Natural killer cell (primary cell): Measurements from ENCODE around the gene CASK. TPM values are rescaled to one million over a fixed set of nuclear protein-coding genes. Genes with fewer than 3 reads are reported as not detected.

ENCODE experiments used
- ATAC-seq, 3 donors: fragments of 150-1000 bp in 2 of 3; fragments of 200-7000 bp in 1 of 3; cut with Tn5 transposase; 1 replicate in 1 of 3; 2 replicates in 2 of 3; pipeline ENCODE4 v1.10.0; 2021; ENCODE audit warnings: mild to moderate bottlenecking in 2 of 3, moderate library complexity in 2 of 3
- DNase-seq, 2 donors: peaks; one replicate each; pipeline versions ENCODE4 v3.0.0 to v3.0.0-alpha.2; 2013 to 2021; ENCODE audit warnings: mixed read lengths in 1 of 2
- H3K27ac ChIP-seq: one replicate; pipeline ENCODE4 v1.5.1; 2013; ENCODE audit warnings: mild to moderate bottlenecking, low read length
- H3K27me3 ChIP-seq: one replicate; pipeline ENCODE4 v1.6.1; 2013; ENCODE audit warnings: low read length; ENCODE audit not compliant: control insufficient read depth, insufficient read depth
- H3K36me3 ChIP-seq: one replicate; pipeline ENCODE4 v1.6.1; 2013; ENCODE audit warnings: low read length; ENCODE audit not compliant: control insufficient read depth, insufficient read depth
- H3K4me1 ChIP-seq: one replicate; pipeline ENCODE4 v1.6.1; 2013; ENCODE audit warnings: low read length; ENCODE audit not compliant: control insufficient read depth, insufficient read depth
- H3K4me3 ChIP-seq: one replicate; pipeline ENCODE4 v1.5.1; 2013; ENCODE audit warnings: low read length
- H3K9me3 ChIP-seq: one replicate; pipeline ENCODE4 v1.6.1; 2013; ENCODE audit warnings: low read length; ENCODE audit not compliant: control insufficient read depth, insufficient read depth
- H3K27ac Mint-ChIP-seq, 2 donors: one replicate each; pipeline ENCODE4 v1.8.0; 2022; ENCODE audit warnings: mild to moderate bottlenecking in 2 of 2, mixed read lengths in 2 of 2, moderate library complexity in 1 of 2
- H3K27me3 Mint-ChIP-seq, 2 donors: one replicate each; pipeline ENCODE4 v1.8.0; 2022; ENCODE audit warnings: low read depth in 2 of 2, mixed read lengths in 2 of 2
- H3K36me3 Mint-ChIP-seq: one replicate; pipeline ENCODE4 v1.8.0; 2022; ENCODE audit warnings: mixed read lengths
- H3K4me1 Mint-ChIP-seq, 2 donors: one replicate each; pipeline ENCODE4 v1.8.0; 2022; ENCODE audit warnings: mixed read lengths in 2 of 2
- H3K4me3 Mint-ChIP-seq: one replicate; pipeline ENCODE4 v1.8.0; 2022; ENCODE audit warnings: mild to moderate bottlenecking, moderate library complexity, mixed read lengths
- H3K9me3 Mint-ChIP-seq, 2 donors: one replicate each; pipeline ENCODE4 v1.8.0; 2022; ENCODE audit warnings: mixed read lengths in 2 of 2
- WGBS: methylation state at CpG from one replicate; pipeline ENCODE4 v1.1.7; 2013; ENCODE audit warnings: missing lambda C conversion rate; ENCODE audit not compliant: insufficient coverage; 5-methylcytosine and 5-hydroxymethylcytosine counted together
- intact Hi-C: fragments of 100-400 bp; cut with micrococcal nuclease; formaldehyde crosslinking; loops from one replicate; pipeline ENCODE4 v1.14.2; 2022
- total RNA-seq, 4 donors: library from RNA; stranded (reverse); fragments of 120-200 nt in 1 of 4; gene quantifications; one replicate each; pipeline versions ENCODE4 v1.2.3 to v1.2.4, GENCODE V29; 2013 to 2022
- TF ChIP-seq, protein P1 (sequence below): fragments of 200-600 bp; IDR thresholded peaks from one replicate; pipeline ENCODE4 v1.8.0; 2022; ENCODE audit warnings: antibody characterized with exemption

The CASK gene
- total RNA-seq, 3 donors from 2014 or later (not counting 1 experiment from before 2014, with no cell fraction given), result 23.5 to 27.9 (median 25.6) TPM

DNA sequence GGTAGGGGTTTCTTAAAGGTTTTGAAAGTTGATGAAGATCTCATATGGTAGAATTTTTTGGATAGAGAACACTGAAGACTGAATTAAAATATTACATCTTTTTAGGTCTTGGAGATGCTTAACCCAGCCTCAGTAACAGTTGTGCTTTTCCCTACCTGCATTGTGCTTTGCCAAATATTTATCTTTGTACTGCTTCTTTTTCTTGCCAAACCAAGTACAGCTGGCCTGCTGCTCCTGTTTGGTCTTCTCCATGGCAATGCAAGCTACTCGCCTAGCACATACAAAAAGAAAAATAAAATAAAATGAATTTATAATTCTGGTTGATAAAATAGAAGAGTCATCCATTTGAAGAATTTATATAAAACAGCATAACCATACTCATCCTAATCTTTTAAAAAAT lies 380.8 kb downstream of the CASK start:
- Mint-ChIP-seq H3K9me3 (no peaks in the 10 kb centered on the region), H3K36me3 (no peaks in the 10 kb centered on the region), H3K27ac (no peak overlapping the region), H3K27me3 (no peaks in the 10 kb centered on the region), H3K4me3 (no peak overlapping the region), H3K4me1 (no peaks in the 10 kb centered on the region)
- ATAC-seq, result no peak
- Histone ChIP-seq H3K4me1 (no peaks in the 10 kb centered on the region), H3K9me3 (no peaks in the 10 kb centered on the region), H3K27ac (no peak overlapping the region), H3K4me3 (no peak overlapping the region), H3K36me3 (peaks cover 3% of the 10 kb centered on the region), H3K27me3 (no peaks in the 10 kb centered on the region)
- no peak for DNase-seq
- intact Hi-C loops, result no loop called here
- TF ChIP-seq, protein P1, sequence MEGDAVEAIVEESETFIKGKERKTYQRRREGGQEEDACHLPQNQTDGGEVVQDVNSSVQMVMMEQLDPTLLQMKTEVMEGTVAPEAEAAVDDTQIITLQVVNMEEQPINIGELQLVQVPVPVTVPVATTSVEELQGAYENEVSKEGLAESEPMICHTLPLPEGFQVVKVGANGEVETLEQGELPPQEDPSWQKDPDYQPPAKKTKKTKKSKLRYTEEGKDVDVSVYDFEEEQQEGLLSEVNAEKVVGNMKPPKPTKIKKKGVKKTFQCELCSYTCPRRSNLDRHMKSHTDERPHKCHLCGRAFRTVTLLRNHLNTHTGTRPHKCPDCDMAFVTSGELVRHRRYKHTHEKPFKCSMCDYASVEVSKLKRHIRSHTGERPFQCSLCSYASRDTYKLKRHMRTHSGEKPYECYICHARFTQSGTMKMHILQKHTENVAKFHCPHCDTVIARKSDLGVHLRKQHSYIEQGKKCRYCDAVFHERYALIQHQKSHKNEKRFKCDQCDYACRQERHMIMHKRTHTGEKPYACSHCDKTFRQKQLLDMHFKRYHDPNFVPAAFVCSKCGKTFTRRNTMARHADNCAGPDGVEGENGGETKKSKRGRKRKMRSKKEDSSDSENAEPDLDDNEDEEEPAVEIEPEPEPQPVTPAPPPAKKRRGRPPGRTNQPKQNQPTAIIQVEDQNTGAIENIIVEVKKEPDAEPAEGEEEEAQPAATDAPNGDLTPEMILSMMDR, result no peak
- no CpG with 5 or more reads among the region's 1 CpG for WGBS

DNA sequence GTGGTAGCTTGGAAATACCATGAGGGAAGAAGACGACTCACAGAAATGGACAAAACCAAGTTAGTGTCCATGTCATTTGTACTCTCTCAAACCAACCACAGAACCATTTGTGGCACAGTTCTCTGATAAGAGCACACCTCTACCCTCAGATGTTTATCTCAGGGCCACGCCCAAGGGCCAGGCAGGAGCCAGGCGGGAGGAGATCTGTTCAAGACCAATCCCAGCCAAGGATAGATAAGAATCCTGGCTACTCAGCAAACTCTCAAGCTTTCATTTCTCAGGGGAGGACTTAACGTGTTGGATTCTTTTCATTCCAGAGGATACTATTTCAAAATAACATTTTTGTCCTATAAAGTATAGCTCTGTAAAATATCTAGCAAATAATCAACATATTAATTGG lies 381.2 kb downstream of the CASK start:
- Mint-ChIP-seq H3K4me1 (no peaks in the 10 kb centered on the region), H3K27ac (no peak overlapping the region), H3K27me3 (no peaks in the 10 kb centered on the region), H3K9me3 (no peaks in the 10 kb centered on the region), H3K36me3 (no peaks in the 10 kb centered on the region), H3K4me3 (no peak overlapping the region)
- Histone ChIP-seq H3K4me1 (no peaks in the 10 kb centered on the region), H3K9me3 (no peaks in the 10 kb centered on the region), H3K36me3 (peaks cover 3% of the 10 kb centered on the region), H3K4me3 (no peak overlapping the region), H3K27ac (no peak overlapping the region), H3K27me3 (no peaks in the 10 kb centered on the region)
- DNase-seq (no peak), ATAC-seq (no peak)
- WGBS, result 100% methylated on average over 1 of the region's 4 CpGs
- intact Hi-C loops, result no loop called here
- TF ChIP-seq, protein P1, result no peak

DNA sequence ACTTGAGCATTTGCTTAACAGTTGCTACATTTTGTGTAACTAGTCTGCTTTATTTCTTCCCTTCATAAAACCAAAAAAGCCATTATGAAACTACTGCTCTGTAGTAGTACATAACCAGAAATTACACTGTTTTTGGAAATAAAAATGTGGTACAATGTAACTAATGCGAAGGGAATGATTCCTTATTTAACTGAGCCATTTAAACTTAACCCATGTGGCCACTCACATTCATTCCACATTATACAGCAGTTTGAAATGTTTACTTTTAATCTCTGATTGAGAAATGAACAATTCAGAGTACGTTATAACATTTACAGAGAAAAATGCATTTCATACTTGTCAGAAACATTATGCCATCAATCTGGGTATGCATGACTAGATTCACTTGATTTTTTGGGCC lies 382.0 kb downstream of the CASK start:
- peaks cover 3% of the 10 kb centered on the region for H3K36me3 ChIP-seq
- H3K4me3 ChIP-seq, result no peak overlapping the region
- H3K27me3 ChIP-seq, result no peaks in the 10 kb centered on the region
- DNase-seq, result no peak
- Mint-ChIP-seq H3K27me3 (no peaks in the 10 kb centered on the region), H3K4me1 (no peaks in the 10 kb centered on the region), H3K27ac (no peak overlapping the region), H3K9me3 (no peaks in the 10 kb centered on the region), H3K4me3 (no peak overlapping the region), H3K36me3 (no peaks in the 10 kb centered on the region)
- H3K27ac ChIP-seq, result no peak overlapping the region
- H3K9me3 ChIP-seq, result no peaks in the 10 kb centered on the region
- no CpG with 5 or more reads among the region's 2 CpGs for WGBS
- TF ChIP-seq, protein P1, result no peak
- ATAC-seq, result no peak
- intact Hi-C loops, result no loop called here
- no peaks in the 10 kb centered on the region for H3K4me1 ChIP-seq

DNA sequence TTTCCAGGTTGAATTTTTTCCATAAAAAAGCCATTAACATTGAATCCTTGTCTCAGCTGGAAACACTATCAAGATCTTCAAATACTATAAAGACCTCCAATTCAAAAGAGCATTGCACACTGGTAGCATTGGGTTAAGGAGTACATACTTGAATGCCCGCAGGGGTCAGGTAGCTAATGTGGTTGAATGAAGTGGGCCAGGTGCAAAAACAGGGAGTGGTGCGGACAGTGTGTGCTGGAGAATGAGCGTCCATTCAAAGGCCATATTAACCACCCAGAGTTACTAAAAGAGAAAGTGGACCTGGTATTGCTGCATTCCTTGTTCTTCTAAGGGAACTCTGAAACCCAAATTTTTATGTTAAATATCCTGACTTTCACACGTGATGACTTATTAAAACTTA lies 384.6 kb downstream of the CASK start:
- TF ChIP-seq, protein P1, result no peak
- Mint-ChIP-seq H3K4me1 (no peaks in the 10 kb centered on the region), H3K27ac (no peak overlapping the region), H3K9me3 (no peaks in the 10 kb centered on the region), H3K4me3 (no peak overlapping the region), H3K27me3 (no peaks in the 10 kb centered on the region), H3K36me3 (no peaks in the 10 kb centered on the region)
- intact Hi-C loops, result no loop called here
- Histone ChIP-seq H3K27ac (no peak overlapping the region), H3K4me3 (no peak overlapping the region), H3K9me3 (no peaks in the 10 kb centered on the region), H3K4me1 (no peaks in the 10 kb centered on the region), H3K27me3 (no peaks in the 10 kb centered on the region), H3K36me3 (peaks cover 3% of the 10 kb centered on the region)
- no peak for DNase-seq
- 100% methylated on average over 1 of the region's 4 CpGs for WGBS
- ATAC-seq, result no peak
